GM19452 (cell line): ENCODE measurements around the gene GAS2L2.

Experiments
- ATAC-seq: cut with Tn5 transposase; IDR thresholded peaks from one replicate; pipeline ENCODE4 v1.9.1; 2021; ENCODE audit not compliant: unreplicated experiment

The GAS2L2 gene

DNA sequence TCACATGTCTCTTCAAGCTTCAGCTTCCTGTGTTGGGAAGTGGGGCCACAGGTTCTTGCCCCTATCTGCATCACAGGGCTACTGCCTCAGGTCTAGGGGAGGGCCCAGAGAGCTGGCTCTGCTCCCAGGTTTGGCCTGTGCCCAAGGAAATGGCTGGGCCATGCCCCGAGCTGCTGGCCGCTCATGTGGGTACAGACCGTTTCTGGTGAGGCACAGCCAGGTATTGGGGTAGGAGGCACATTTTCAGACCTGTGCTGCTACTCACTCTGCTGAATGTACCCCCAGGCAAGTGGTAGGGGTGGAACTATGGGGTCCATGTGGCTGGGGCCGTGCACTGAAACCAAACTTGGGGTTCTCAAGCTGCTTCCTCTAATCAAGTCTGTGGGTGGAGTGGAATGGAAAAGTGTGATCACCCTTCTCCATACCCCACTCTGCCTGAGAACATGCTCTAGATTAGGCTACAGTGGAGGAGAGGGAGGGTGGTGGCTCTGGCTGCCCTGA, 4.6 kb downstream of the GAS2L2 start:
- ATAC-seq: no peak

DNA sequence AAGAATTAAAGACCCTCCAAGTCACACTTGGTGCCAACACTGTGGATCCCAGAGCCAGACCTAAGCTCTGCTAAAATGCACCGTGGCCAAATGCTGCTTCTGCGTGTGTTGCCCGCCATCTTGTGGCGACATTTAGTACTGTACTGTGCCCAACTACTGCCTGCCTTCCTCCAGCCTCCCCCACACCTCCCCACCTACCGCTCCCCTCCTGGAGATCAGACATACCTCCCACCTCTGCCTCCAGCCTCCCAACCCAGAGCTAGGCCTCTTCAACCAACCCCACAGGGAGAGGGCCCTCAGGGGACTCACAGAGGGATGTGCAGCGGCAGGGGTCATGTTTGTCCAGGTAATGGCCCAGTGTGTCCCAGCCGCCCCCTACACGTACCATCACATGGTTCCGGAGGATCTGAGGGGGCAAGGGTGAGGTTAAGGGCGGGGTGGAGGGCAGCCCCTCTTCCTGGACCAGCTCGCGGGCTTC, 5.5 kb downstream of the GAS2L2 start:
- no peak for ATAC-seq

- ATAC-seq: no peak
Measured at GRCh38 chr17:35745749-35746320, 7.2 kb downstream of the GAS2L2 start.

DNA sequence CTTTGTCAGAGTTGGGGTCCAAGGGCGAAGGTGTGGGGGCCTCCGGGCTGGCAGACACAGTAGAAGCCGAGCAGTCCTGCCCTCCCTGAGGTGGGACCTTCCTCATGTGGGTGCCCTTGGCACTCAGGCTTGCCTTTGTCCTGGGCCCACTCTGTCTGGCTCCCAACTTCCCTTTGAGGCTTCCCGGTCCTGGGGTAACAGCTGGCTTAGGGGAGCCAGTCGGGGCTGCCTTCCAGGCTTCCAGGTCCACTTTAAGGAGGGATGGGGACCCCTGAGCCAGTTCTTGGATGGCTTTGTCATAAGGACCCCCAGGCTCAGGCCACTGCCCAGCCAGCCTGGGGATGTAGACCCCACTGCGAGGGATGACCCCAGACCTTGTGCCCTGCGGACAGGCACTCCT, 7.8 kb downstream of the GAS2L2 start:
- no peak for ATAC-seq

DNA sequence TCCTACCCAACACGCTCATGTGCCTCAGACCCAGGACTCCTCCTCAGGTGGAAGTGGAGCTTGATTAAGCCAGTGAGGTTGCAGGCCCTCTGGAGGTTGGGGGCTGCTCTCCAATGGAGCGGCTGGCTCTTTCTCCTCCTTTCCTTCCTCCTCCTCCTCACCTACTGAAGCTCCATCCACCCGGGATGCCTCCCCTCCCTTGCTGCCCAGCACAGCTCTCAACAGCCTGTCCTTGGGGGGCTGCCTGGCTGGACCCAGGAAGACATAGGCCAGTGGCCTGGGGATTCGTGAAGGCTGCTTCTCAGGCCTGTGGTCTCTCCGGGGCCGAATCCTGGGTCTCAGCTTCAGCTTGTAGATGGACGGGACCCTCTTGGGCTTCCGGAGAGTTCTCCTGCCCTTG, 8.2 kb downstream of the GAS2L2 start:
- no peak for ATAC-seq

DNA sequence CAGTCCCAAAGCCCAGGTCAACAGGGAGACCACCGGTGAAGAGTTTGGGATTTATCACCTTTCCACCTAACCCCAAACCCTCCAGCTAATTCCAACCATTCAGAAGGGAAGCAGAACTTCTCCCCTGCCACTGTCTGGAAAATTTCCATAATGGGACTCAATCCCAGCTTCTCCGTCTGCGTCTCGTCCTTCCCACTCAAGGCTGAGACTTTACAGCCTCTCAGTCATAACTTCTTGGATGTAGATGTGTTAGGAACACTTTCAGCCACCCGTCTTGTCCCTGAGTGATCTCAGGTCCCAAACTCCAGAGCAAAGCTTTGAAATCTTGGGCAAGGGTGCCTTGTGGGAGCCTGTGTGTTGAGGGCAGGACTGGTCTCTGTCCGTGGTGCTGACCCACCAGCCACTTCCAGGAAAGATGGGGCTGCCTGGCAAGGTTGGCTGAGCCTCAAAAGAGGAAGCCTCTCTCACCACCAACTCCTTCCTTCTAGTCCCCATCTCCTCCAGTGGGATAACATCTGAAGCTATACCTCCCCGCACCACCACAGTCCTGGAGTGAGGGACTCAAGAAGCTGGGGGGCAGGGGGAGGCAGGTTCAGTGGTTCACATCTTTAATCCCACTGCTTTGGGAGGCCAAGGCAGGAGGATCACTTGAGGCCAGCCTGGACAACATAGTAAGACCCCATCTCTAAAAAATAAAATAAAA, 9.3 kb downstream of the GAS2L2 start:
- no peak for ATAC-seq

DNA sequence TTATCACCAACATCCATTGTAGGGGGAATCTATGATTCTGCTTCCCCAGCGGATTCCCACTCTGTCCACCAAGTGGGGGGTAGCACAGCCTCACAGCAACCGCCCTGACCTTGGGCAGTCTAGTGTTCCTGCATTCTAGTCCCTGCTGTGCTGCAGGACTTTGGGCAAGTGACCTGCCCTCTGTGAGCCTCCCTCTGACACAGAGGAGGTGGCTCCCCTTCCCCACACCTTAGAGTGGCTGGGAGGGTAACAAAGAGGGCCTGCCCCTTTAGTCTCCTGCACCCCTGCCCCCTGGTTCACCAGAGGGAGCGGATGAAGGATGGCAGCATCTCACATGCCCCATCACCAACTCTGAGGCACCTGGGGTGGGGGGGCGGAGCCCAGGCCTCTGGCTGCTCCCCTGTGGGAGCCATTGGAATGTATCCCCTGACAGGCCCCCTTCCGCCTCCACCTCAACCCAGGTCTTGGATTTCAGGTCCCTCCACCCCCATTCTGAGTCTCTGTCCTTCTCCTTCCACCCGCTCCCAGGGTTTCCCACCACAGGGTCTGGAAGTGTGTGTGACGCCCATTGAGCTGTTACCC, 10.1 kb downstream of the GAS2L2 start:
- ATAC-seq: no peak

GRCh38 chr17:35742496-35742895, 10.5 kb downstream of the GAS2L2 start:
- ATAC-seq: no peak

GRCh38 chr17:35740997-35741931, 11.8 kb downstream of the GAS2L2 start:
- ATAC-seq: no peak

- no peak for ATAC-seq
Measured at GRCh38 chr17:35740216-35740615, 12.8 kb downstream of the GAS2L2 start.

GRCh38 chr17:35738519-35739133, 14.4 kb downstream of the GAS2L2 start:
- no peak for ATAC-seq

DNA sequence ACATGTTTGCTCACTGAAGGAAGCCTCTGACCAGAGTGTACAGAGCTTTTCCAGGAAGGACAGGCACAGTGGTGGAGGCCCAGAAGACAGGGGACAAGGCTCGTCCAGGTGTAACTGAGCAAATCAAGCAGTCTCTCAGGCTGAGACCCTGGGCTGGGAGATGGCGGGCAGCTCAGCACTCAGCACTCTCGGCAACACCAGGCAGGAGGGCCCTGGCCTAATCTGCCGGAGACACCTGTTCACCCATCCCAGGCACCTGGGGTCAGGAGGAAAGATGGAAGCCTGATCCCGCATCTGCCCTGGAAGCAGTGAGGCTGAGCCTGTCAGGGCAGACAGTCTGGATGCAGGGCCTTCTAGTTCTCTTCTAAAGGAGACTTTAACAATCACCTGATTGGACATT, 16.8 kb downstream of the GAS2L2 start:
- no peak for ATAC-seq

GRCh38 chr17:35735036-35735805, 17.8 kb downstream of the GAS2L2 start:
- no peak for ATAC-seq

- ATAC-seq: no peak
Measured at GRCh38 chr17:35734396-35734795, 18.6 kb downstream of the GAS2L2 start.

DNA sequence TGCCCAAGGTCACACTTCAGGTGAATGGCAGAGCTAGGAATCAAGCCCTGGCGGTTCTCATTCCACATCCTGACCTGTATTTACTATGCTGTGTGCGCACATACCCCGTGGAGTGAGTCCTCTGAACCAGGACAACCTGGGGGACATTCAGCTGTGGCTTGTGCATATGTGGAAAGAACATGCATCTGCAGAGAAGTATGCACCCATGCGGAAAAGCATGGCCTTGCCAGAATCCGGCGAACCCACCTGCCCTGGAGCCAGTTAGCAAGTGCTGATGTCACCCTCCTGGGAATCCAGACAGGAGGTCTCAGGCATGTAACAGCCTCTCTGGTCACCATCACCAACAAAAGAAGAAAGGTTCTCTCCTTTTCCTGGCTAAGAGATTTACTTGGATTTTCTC, 19.7 kb downstream of the GAS2L2 start:
- ATAC-seq: no peak

DNA sequence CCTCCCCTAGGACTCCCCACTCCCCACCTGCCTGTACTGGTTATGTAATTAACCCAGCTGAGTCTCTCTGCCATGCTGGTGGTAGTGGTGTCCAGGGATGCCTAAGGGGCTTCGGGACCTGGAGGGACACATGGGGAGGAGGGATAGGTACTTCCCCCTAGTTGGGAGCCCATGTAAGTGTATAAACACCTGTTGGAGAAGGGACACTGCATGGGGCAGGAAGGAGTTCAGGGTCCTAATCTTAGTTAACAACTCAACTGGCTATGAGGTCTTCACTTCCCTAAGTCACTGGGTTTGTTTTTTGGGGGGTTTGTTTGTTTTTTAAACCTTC, 20.3 kb downstream of the GAS2L2 start:
- ATAC-seq: no peak

DNA sequence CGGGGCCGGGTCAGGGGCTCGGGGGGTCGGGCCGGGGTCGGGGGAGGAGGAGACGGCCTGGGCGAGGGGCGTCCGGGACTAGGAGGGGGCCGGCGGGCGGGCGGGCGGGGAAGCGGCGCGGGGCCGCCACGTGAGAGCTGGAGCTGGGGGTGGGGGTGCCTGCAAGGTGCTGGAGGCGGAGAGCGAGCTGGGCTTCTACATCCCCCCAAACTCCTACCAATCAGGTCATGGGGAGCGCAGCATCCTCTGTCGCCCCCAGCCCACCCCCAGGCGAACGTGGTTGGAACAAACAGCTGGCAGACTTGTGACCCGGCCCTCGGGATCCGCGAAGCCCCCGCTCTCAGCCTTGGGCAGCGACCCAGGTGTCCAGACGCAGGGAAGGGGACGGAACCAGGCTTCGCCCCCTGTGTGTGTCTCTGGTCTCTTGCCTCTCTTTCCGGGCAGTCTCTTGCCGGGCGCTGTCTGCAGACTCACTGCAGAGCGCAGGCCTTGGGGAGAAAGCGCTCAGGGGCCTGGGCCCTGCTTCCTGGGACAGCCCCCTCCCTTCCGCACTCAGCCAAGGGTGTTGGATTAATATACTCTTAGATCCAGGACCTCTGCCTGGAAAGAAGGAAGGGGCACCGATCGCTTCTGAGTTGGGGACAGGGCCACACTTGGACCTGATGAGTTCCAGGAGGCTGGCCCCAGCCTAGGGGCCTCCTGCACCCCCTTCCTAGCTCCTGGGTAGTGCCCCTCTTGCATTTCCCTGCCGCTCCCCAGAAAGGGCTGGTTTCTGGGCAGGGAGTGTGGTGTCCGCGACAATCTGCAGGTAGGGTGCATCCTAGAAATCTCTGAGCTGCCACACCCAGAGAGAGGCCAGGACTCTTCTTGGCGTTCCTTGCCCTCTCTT, 20.9 kb downstream of the GAS2L2 start:
- ATAC-seq: no peak

DNA sequence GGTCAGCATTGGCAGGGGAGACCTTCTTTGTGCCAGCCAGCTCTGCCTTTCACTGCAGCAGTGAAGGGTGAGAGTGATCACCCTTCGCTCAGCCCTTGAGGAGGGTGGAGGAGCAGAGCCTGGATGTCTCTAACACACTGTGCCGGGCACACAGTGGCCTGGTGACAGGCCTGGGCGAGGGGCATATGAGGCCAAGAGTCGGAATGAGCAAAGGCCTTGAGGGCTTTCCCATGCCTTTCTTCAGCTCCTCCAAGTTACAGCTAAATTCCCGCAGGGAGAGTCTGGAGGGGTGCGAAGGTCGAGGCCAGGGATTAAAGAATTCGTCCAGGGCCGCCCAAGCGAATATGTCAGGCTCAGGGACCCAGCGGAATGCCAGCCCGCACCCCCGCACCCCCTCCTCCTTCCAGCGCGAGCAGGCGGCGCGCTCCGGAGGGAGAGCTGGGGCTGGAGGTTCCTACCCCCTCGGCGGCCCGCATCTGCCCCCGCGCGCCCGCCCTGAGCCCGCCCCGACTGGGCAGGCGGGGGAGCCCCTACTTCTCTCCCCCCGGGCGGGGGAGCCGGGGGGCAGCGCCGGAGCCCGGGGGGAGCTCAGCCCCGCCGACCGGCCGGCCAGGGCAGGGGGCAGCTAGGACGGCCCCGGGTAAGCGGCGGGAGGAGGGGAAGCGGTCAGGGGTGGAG, 21.7 kb downstream of the GAS2L2 start, which contains the start of gene RASL10B:
RASL10B (plus strand) TSS at position 401 of the 678 bp plus-strand sequence. CDS start 3,546 bp downstream, outside the sequence.
- ATAC-seq: no peak
